ENCODE results near the gene ULBP1.
"Not testable (repeated sequence)": the region's sequence is repeated elsewhere in the genome, so short reads cannot be mapped to it uniquely, and the experiment has no call there.

DNA sequence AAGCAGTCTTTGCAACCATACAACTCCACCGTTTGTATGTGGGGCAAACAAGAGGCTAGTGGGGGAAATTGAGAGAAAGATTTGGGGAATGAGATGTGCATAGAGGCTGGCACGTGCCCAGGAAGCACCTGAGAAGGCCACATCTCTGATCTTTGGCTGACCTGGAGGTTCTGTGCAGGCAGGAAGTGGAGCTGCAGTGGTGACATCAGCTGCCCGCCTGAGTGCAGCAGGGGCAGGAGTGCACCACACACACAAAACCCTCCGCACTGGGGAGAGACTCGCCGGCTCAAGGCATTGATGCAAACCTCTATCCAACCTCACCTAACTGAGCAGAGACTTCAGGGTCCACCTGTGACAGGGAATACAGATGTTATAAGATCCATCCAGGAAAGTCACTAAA, 10.7 kb downstream of the ULBP1 start:
- TF ChIP-seq, protein P1, sequence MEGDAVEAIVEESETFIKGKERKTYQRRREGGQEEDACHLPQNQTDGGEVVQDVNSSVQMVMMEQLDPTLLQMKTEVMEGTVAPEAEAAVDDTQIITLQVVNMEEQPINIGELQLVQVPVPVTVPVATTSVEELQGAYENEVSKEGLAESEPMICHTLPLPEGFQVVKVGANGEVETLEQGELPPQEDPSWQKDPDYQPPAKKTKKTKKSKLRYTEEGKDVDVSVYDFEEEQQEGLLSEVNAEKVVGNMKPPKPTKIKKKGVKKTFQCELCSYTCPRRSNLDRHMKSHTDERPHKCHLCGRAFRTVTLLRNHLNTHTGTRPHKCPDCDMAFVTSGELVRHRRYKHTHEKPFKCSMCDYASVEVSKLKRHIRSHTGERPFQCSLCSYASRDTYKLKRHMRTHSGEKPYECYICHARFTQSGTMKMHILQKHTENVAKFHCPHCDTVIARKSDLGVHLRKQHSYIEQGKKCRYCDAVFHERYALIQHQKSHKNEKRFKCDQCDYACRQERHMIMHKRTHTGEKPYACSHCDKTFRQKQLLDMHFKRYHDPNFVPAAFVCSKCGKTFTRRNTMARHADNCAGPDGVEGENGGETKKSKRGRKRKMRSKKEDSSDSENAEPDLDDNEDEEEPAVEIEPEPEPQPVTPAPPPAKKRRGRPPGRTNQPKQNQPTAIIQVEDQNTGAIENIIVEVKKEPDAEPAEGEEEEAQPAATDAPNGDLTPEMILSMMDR (optimal IDR thresholded peaks at IDR 0.05 in 1 of 3, IDR thresholded peaks at IDR 0.05 in 1 of 3, conservative IDR thresholded peaks at IDR 0.05 in 1 of 3; ENCODE audit: extremely low read depth in 1 of 3, insufficient read depth in 2 of 3, low read length in 3 of 3) = not testable (repeated sequence)
- TF ChIP-seq EZH2 (IDR thresholded peaks at IDR 0.05; ENCODE audit: low read length) = not testable (repeated sequence)
